Activated T-cell treated with anti-CD3 and anti-CD28 coated beads for 1 hour (primary cell): ENCODE data around the gene TRRAP.

ENCODE experiments used
- DNase-seq: peaks from one replicate; pipeline ENCODE4 v3.0.0-alpha.2; 2020; ENCODE audit warnings: low read depth

The TRRAP gene

GRCh38 chr7:98949336-98950044, 71.2 kb downstream of the TRRAP start:
- no peak for DNase-seq

- DNase-seq, result no peak
These were observed 77.7 kb downstream of the TRRAP start for GRCh38 chr7:98955992-98956391.

DNA sequence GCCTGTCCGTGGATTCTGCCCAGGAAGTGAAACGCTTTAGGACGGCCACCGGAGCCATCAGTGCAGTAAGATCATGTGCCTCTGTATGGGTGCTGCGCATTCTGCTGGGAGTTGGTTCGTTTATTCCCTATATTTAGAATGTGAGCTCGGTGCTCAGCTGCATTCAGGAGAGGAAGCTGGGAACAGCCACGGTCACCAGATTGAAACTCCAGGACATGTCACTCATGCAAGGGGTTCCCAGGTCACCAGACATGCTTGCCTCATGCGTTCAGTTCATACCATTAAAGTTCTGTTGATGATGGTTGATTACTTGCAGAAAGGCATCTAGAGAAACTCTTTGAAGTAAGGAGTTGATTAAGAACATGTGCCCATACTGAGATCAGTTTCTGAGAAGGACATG, 78.1 kb downstream of the TRRAP start:
- no peak for DNase-seq

- DNase-seq, result no peak
These were observed 78.6 kb downstream of the TRRAP start for GRCh38 chr7:98956937-98957336.

- DNase-seq, result no peak
These were observed 79.4 kb downstream of the TRRAP start for GRCh38 chr7:98957766-98958165.

- DNase-seq, result no peak
These were observed 80.6 kb downstream of the TRRAP start for GRCh38 chr7:98958968-98959367.

DNA sequence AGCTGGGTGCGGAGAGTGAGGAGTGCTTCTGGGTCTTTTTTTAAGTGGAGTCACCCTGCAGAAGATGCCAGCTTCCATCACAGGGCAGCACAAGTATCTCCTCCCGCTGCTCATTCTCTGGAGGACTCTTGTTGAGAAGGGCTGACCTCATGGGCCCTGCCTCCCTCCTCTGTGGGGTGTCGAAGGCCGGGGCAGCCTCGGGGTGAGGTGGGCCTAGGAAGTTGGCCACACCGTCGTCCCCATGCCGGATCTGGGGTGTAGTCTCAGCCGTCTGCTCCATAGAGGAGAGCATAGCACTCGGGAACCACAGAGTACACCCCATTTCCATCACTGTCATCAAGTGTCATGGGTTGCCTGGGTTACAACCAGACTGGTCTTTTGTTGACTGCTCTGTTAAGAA, 85.0 kb downstream of the TRRAP start:
- DNase-seq, result no peak

GRCh38 chr7:98964596-98964995, 86.3 kb downstream of the TRRAP start:
- no peak for DNase-seq

DNA sequence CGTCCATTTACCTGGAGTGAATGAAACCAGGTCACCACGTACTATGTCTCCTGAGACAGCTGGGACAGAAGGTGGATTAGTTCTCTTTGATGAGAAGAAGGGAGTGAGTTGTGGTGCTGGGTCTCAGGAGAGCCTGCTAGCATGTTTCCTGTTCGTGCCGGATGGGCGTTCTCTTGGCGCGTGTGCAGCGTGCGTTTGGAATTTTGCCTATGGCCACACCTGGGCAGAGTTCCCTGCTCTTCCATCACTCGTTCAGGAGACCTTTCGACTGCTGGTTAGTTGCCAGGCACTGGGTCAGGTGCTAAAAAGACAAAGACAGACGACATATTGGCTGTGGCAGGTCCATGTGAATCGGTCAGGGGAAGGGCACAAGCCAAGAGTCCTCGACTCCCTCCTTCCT, 90.3 kb downstream of the TRRAP start:
- no peak for DNase-seq

- DNase-seq, result no peak
These were observed 91.1 kb downstream of the TRRAP start for GRCh38 chr7:98969386-98969785.

GRCh38 chr7:98970016-98970615, 91.8 kb downstream of the TRRAP start:
- DNase-seq, result no peak

GRCh38 chr7:98970805-98971204, 92.5 kb downstream of the TRRAP start:
- no peak for DNase-seq

GRCh38 chr7:98974205-98974604, 95.9 kb downstream of the TRRAP start:
- DNase-seq, result no peak

DNA sequence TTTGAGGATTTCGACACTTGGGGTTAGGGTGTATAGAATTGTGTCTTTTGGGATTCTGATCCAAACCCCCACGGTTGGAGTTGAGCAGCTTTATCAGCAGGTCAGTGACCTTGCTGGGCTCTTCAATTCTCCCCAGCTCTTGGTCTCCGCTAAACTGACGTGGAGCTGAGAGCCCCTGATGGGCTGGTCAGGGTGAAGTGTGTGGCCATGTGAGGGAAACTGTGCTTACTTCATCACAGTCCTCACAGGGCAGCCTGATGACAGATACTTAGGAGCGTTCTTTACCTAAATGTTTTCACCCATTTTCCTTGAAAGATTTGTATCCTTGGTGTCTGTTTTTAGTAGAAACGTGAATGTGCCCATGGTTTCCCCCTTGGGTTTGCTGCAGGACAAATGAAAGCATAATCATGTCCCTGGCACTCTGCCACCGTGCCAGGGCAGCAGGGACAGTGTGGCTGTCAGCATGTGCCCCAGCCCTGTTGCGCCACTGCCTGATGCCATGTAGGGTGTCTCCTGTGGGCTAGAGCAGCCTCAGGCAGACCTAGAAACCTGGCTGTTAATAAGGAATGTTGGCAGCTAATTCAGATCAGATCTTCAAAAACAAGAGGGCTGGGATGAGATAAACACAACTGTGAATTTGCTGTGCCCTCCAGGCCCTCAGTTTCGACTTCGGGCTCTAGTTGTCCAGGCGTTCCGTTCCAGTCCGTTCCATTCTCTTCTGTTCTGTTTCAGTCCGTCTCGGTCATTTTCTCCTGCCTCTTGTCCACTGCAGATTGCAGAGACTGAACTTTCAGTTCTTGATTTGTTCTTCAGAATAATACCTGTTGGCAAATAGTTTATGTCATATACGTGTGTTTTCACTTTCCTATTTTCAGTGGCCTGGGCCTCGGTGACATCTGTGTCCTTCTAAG, 96.8 kb downstream of the TRRAP start:
- DNase-seq, result no peak

- no peak for DNase-seq
These were observed 98.3 kb downstream of the TRRAP start for GRCh38 chr7:98976396-98977185.

DNA sequence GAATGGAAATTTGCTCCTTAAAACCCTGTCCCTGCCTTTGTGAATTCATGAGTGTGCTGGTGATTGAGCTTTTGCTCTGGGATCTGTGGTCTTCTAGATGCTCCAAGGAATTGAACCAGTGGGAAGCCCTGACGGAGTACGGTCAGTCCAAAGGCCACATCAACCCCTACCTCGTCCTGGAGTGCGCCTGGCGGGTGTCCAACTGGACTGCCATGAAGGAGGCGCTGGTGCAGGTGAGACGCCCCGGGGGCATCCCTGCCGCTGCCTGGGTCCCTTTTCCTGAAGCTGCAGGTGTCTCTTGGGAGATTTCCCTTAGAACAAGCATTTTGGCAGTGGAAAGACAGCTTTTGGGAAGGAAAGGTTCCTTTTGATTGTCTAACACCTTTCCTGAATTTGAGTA, 100.3 kb downstream of the TRRAP start:
- no peak for DNase-seq

DNA sequence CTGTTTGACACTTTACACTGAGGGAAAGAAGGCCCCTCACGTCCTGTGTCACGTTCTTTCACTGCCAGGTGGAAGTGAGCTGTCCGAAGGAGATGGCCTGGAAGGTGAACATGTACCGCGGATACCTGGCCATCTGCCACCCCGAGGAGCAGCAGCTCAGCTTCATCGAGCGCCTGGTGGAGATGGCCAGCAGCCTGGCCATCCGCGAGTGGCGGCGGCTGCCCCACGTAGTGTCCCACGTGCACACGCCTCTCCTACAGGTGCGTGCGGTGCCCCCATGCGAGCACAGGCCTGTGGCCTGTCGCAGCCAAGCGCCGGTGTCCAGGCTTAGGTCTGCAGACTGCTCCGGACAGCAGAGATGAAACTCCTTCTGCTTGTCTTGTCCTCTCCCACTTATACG, 103.4 kb downstream of the TRRAP start:
- DNase-seq, result no peak

DNA sequence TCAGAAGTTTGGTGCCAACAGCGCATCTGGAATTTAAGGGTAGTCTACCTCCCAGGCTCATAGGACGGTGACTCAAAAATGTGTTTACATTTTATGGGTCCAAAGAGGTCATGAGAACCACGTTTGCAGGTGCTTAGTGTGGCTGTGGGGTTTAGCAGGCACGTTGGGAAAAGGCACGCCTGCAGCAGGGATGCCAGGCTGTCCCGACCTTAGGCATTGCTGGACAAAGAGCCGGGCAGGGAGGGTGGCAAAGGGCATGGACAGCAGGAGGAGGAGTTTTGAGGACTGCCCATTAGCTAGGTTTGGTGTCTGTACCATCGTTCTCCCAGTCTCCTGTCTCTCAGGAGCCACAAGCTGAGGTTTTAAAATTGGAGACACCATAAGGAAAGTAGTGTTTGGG, 104.4 kb downstream of the TRRAP start:
- DNase-seq, result no peak

DNA sequence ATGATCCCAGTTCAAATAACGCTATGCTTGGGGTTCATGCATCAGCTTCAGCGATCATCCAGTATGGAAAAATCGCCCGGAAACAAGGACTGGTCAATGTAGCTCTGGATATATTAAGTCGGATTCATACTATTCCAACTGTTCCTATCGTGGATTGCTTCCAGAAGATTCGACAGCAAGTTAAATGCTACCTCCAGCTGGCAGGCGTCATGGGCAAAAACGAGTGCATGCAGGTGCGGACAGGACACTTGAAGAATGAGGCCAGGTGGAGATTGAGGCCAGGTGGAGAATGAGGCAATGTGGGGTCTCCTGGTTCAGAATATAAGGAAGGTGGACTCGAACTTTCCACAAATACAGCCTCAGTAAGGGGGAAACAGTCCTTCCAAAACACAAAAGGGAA, 105.8 kb downstream of the TRRAP start:
- no peak for DNase-seq

- no peak for DNase-seq
These were observed 107.1 kb downstream of the TRRAP start for GRCh38 chr7:98985406-98985805.

DNA sequence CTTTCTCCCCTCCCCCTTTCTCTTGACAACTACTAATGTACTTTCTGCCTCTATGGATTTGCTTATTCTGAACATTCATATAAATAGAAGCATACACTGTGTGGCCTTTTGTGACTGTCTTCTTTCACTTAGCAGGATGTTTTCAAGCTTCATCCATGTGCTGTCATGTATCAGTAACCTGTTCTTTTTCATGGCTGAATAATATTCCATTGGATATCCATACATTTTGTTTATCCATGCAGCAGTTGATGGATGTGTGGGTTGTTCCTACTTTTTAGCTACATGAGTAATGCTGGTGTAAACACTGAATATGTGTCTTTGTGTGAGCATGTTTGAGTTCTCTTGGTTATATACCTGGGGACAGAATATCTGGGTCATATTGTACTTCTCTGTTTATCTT, 107.6 kb downstream of the TRRAP start:
- no peak for DNase-seq

DNA sequence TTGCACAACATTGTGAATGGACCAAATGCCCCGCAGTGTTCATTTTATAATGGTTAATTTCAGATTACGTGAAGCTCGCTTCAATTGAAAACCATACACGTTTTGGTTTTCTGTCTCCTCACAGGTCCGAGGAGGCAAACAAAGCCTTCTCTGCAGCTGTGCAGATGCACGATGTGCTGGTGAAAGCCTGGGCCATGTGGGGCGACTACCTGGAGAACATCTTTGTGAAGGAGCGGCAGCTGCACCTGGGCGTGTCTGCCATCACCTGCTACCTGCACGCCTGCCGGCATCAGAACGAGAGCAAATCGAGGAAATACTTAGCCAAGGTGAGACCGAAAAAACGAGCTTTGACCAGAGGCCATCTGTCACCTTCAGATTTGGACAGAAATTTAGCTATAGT, 110.3 kb downstream of the TRRAP start:
- DNase-seq, result no peak
